Neural cell (in vitro differentiated cells): ENCODE results near the gene DCLK1.

Source experiments
- EP300 ChIP-seq: fragments of 450-650 bp; conservative IDR thresholded peaks from 2 replicates; pipeline ENCODE4 v1.6.1; 2014; ENCODE audit warnings: antibody characterized with exemption, mild to moderate bottlenecking, moderate library complexity; ENCODE audit not compliant: poor library complexity, severe bottlenecking
- EZH2 ChIP-seq: fragments of 200-600, 300-800 bp; shearing (Covaris generic), sonication (generic); IDR thresholded peaks from 2 replicates; pipeline ENCODE4 v1.6.1; 2014; ENCODE audit warnings: antibody characterized with exemption, low read length, borderline replicate concordance, mild to moderate bottlenecking; ENCODE audit not compliant: insufficient read depth, poor library complexity, severe bottlenecking
- MXI1 ChIP-seq: fragments of 450-650 bp; conservative IDR thresholded peaks from 2 replicates; pipeline ENCODE4 v1.6.1; 2014; ENCODE audit warnings: antibody characterized with exemption, mild to moderate bottlenecking; ENCODE audit not compliant: poor library complexity, severe bottlenecking
- POLR2AphosphoS5 ChIP-seq: IDR thresholded peaks from 2 replicates; pipeline ENCODE4 v1.6.1; 2012
- SMC3 ChIP-seq: fragments of 450-650 bp; conservative IDR thresholded peaks from 2 replicates; pipeline ENCODE4 v1.6.1; 2014; ENCODE audit warnings: antibody characterized with exemption, mild to moderate bottlenecking, moderate library complexity; ENCODE audit not compliant: poor library complexity
- TAF1 ChIP-seq: IDR thresholded peaks from 2 replicates; pipeline ENCODE4 v1.6.1; 2012; ENCODE audit warnings: low read depth
- TF ChIP-seq, protein P1 (sequence below): fragments of 450-650 bp; IDR thresholded peaks from 2 replicates; pipeline ENCODE4 v1.5.1; 2014; ENCODE audit warnings: antibody characterized with exemption, mild to moderate bottlenecking, moderate library complexity; ENCODE audit not compliant: poor library complexity, severe bottlenecking

DNA sequence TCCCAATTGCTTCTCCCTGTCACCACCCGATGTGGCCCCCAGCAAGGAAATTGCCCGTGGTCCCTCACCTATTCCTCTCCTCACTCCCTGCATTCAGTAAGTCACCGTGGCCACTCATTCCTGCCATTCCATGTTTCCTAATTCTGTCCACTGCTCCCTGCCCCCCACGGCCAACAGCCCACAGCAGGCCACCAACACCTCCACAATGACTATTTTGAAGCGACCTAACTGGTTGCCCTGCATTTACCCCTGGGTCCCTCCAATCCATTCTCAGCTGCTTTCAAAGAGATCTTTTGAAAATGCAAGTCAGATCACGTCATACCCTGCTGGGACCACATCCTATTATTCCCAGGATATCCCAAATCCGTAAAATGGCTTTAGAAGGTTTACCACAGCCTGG is 210.4 kb downstream of the DCLK1 start:
- TF ChIP-seq EZH2 (no peak), POLR2AphosphoS5 (no peak), EP300 (no peak), MXI1 (no peak), TAF1 (no peak), SMC3 (no peak)
- TF ChIP-seq, protein P1, sequence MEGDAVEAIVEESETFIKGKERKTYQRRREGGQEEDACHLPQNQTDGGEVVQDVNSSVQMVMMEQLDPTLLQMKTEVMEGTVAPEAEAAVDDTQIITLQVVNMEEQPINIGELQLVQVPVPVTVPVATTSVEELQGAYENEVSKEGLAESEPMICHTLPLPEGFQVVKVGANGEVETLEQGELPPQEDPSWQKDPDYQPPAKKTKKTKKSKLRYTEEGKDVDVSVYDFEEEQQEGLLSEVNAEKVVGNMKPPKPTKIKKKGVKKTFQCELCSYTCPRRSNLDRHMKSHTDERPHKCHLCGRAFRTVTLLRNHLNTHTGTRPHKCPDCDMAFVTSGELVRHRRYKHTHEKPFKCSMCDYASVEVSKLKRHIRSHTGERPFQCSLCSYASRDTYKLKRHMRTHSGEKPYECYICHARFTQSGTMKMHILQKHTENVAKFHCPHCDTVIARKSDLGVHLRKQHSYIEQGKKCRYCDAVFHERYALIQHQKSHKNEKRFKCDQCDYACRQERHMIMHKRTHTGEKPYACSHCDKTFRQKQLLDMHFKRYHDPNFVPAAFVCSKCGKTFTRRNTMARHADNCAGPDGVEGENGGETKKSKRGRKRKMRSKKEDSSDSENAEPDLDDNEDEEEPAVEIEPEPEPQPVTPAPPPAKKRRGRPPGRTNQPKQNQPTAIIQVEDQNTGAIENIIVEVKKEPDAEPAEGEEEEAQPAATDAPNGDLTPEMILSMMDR, result no peak
